Fibroblast of mammary gland (primary cell): ENCODE results near the gene EDAR.

Source experiments
- DNase-seq: peaks from one replicate; pipeline ENCODE4 v3.0.0-alpha.2; 2010; ENCODE audit warnings: low read depth
- H3K4me3 ChIP-seq: 2 replicates; pipeline ENCODE4 v1.5.1; 2011; ENCODE audit warnings: low read depth, mild to moderate bottlenecking, low read length, moderate library complexity; ENCODE audit not compliant: control insufficient read depth
- CTCF ChIP-seq: conservative IDR thresholded peaks from 2 replicates; pipeline ENCODE4 v1.5.1; 2011; ENCODE audit warnings: low read depth, low read length, inconsistent platforms; ENCODE audit not compliant: control insufficient read depth, insufficient read depth

The EDAR gene

GRCh38 chr2:108916122-108916795 lies 72.8 kb downstream of the EDAR start:
- H3K4me3 ChIP-seq = no peak overlapping the region
- TF ChIP-seq CTCF = no peak
- DNase-seq = no peak

GRCh38 chr2:108912629-108912902 lies 76.5 kb downstream of the EDAR start:
- no peak overlapping the region for H3K4me3 ChIP-seq
- DNase-seq = no peak
- no peak for TF ChIP-seq CTCF

DNA sequence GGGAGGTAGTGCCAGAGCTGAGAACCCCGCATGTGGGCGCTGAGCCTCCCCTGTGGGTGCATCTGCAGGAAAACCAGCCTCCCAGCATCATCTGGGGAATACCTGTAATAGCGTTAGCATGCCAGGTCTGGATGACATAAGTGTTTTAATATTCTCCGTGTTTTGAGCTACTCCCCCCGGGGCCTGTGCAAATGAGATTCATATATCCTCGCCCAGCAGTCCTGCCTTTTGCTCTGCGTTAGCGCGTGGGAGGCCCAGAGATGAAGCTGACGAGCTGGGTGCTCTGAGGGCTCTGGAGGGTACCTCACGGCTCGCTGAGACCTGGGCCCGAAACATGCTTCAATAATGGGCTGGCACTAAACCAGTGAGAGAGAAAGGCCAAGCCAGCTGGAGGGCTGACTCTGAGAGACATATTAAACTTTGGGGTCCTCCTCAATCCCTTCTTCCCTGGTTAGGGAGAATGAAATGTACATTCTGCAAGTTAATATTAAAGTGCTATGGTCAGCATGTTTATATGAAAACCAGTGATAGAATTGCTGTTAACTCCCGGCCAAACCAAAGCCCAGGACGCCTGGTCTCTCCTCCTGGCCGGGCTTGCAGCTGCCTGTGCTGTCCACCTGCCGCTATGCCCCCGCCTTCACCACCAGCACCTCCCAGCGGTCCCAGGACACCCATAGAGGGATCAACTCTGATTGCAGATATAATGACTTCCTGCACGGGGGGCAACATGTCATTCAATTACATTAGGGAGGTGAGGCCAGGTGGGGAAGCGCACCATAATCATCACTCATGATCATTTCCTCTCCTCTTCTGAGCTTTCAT lies 77.0 kb downstream of the EDAR start:
- DNase-seq = no peak
- no peak overlapping the region for H3K4me3 ChIP-seq
- TF ChIP-seq CTCF = no peak

DNA sequence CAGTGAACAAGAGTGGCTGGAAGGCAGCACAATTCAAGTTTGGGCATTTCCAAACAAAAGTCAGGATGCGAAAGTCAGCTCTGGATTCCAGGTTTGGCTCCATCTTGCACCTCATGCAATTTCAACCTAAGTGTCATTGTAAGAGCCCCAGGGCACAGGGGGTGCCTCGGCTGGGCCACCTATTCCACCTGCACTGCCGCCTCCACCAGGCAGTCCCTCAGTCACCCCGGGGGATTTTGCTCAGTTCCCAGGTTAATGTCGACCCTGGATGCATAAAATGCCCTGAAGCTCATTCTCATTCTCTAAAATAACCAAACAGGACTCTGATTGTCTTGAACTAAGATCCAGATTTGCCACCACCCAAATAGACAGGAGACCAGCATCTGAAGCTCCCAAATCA lies 77.6 kb downstream of the EDAR start:
- DNase-seq = no peak
- TF ChIP-seq CTCF = no peak

DNA sequence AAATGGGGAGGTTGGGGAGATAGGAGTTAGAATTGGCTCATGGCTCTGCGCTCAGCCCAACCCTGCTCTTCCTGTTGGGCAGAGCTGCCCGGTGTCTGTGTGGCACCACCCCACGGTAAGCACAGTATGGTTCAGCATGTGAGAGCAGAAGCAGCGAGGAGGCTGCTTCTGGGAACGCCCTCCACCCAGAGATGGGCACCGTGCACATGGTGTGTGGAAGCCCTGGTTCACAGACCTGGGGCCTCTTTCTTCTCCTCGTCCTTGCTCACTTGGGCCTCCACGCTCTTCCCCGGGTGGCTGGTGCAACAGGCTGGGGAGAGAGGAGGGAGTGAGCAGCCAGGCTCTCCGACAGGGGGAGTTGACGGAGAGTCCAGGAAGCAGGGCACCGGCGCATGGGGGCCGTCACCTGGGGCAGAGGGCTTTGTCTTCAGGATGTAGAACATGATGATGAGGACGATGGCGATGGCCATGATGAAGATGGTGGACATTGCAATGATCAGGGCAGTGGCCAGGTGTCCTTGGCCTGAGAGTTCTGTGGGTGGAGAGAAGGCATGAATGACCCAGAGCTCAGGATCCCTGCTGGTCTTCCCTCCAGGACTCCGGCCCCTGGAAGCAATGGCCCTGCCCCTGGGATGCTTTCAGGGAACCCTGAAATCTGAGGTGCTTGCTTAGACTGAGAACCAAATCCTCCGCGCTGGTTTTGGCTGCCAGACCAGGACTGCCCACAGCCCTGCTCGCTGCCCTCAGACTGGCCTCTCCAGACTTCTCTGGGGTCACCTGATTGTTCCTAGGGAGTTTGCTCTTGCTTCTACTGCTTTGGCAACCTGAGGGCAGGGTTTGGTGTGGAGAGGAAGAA lies 78.3 kb downstream of the EDAR start:
- TF ChIP-seq CTCF = no peak
- DNase-seq = no peak

More for the DNA sequence above, 77.6 kb downstream of the EDAR start:
- no peak overlapping the region for H3K4me3 ChIP-seq

GRCh38 chr2:108910011-108910431 lies 79.0 kb downstream of the EDAR start:
- DNase-seq = no peak
- no peak overlapping the region for H3K4me3 ChIP-seq
- TF ChIP-seq CTCF = no peak

More for the DNA sequence above, 78.3 kb downstream of the EDAR start:
- no peak overlapping the region for H3K4me3 ChIP-seq
